Measurements from ENCODE around the gene CHCHD6. TPM values are rescaled to one million over a fixed set of nuclear protein-coding genes. Genes with fewer than 3 reads are reported as not detected.

CHCHD6 gene
- total RNA-seq, 1 experiment from 2014 or later = 40.9 TPM

GRCh38 chr3:126654571-126655383, 49.3 kb upstream of the CHCHD6 start, which contains the start of gene TXNRD3:
Gene TXNRD3, minus strand, starts transcription at chr3:126655124.
- Mint-ChIP-seq H3K27me3 (ENCODE audit: low read depth) (peaks cover 43% of the 10 kb centered on the region), H3K9me3 (peaks cover 8% of the 10 kb centered on the region), H3K4me3 (peak within 1 kb of the TSS; percentile 71), H3K27ac (no peak within 1 kb of the TSS), H3K4me1 (0 out of 2 replicates have a peak, but pooled peaks cover 2% of the 10 kb centered on the region), H3K36me3 (no peaks in the 10 kb centered on the region)
- CTCF ChIA-PET = interaction anchor here (1.3 kb wide), 1 partner anchor 132 kb away, joined by 3 read pairs; the partner anchor contains the start of gene CHST13
- ATAC-seq (peak; percentile 83), DNase-seq (ENCODE audit: low spot score) (peak; percentile 81)
- POLR2A ChIA-PET = no interaction called here
- TF ChIP-seq HMGXB4 (CRISPR knock-in tag; IDR thresholded peaks at IDR 0.05) (no peak), GRHL2 (CRISPR knock-in tag; IDR thresholded peaks at IDR 0.05; ENCODE audit: insufficient replicate concordance, severe bottlenecking) (no peak), ZBTB21 (CRISPR knock-in tag; IDR thresholded peaks at IDR 0.05; ENCODE audit: borderline replicate concordance) (no peak), ZSCAN18 (CRISPR knock-in tag; IDR thresholded peaks at IDR 0.05) (no peak), ZNF138 (CRISPR knock-in tag; conservative IDR thresholded peaks at IDR 0.05) (no peak), ETV6 (CRISPR knock-in tag; IDR thresholded peaks at IDR 0.05) (no peak; the same call in 1 of the 2 replicates), ZNF512 (CRISPR knock-in tag; IDR thresholded peaks at IDR 0.05; ENCODE audit: borderline replicate concordance) (no peak), USF1 (CRISPR knock-in tag; IDR thresholded peaks at IDR 0.05) (no peak), CBFB (CRISPR knock-in tag; IDR thresholded peaks at IDR 0.05; ENCODE audit: low read depth) (no peak), STAT6 (CRISPR knock-in tag; conservative IDR thresholded peaks at IDR 0.05; ENCODE audit: low read depth) (no peak), AR (CRISPR knock-in tag; IDR thresholded peaks at IDR 0.05) (no peak), ZNF121 (CRISPR knock-in tag; IDR thresholded peaks at IDR 0.05) (no peak), ARID4B (CRISPR knock-in tag; IDR thresholded peaks at IDR 0.05; ENCODE audit: borderline replicate concordance) (no peak), SMAD3 (CRISPR knock-in tag; IDR thresholded peaks at IDR 0.05; ENCODE audit: borderline replicate concordance) (no peak), TP53 (CRISPR knock-in tag; IDR thresholded peaks at IDR 0.05) (peak; percentile 86; the same call in 1 of the 2 replicates), ATF3 (CRISPR knock-in tag; conservative IDR thresholded peaks at IDR 0.05) (no peak), FOXK1 (CRISPR knock-in tag; IDR thresholded peaks at IDR 0.05) (0 out of 2 replicates have a peak, but pooled peaks have one; percentile 16), ZNF671 (CRISPR knock-in tag; IDR thresholded peaks at IDR 0.05) (no peak)

Data from WTC11 (cell line).